Measurements from ENCODE around the gene ANTXR2.

The ANTXR2 gene

DNA sequence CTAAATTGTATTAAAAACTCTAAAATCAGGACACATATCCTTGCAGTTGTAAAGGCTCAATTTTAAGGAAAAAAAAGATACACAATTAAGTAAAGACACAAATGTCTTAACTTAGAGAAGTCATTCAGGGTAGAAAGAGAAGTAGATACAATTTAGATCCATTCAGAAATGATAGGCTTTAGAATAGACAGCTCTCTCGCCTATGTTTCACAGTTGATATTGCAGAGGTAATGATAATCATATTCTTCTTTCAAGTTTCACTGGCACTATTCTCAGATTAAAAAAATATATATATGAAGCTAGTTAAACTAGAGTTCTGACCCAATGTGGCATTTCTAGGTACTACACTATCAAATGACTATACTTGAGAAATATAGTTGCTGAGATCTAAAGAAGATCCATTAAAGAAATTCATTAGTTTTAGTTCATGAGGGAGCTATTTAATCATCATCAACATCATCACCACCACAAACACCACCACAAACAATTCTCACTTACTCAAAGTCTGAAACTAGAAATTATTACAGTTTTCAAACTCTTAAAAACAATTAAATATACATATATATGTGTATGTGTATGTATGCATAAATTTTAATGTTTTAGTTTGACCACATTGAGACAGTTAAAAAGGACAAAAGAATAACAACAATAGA lies 93.1 kb downstream of the ANTXR2 start:
- DNase-seq, result no peak

DNA sequence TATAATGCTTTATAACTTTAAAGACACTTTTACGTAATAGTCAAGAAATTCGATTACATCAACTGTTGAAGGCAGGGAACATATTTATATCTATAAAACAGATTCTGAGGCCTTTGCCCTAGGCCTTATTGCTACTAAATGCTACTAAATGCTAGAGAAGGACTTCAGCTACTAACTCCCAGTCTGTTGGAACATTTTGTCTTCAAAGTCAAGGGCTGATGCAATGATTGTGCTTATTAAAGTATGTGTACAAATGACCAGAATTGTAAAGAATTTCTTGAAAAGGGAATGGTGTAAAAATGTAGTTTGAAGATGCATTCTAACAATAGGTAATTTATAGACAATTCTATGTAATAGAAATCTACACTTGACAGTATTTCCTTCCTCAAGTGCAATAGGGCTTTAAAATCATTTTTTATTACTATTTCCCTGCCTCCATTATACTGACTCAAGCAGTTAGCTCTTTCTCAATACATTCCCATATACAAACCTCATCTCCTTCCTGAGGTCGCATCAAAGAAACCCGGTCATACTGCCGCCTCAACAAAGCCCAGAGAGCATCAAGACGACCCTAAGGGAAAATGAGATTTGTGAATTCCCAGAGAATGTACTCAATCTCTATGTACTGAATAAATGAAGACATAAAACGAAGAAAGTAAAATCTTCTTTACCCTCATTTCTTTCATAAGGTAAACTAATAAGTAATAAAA lies 95.7 kb downstream of the ANTXR2 start:
- DNase-seq, result no peak

GRCh38 chr4:79964400-79965211 lies 108.4 kb downstream of the ANTXR2 start:
- no peak for DNase-seq

DNA sequence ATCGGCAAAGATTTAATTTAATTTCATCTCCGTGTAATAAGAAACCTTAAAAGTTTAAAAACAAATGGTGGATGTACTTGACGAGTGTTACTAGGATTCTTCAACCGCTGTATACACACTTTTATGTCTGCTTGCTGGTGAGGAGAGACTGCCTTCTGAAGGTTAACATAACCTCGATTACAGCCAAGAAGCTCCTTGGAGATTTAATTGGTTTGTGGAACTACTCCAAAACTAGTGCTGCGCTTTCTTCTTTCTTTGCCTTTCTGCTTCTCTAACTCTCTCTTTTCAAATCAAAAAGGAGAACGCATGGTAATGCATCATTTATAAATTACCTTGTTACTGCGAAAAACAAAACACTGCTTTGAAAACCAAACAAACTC lies 109.0 kb downstream of the ANTXR2 start:
- no peak for DNase-seq

- no peak for DNase-seq
Observed at GRCh38 chr4:79959652-79960051, 113.4 kb downstream of the ANTXR2 start.

GRCh38 chr4:79958466-79959264 lies 114.4 kb downstream of the ANTXR2 start:
- no peak for DNase-seq

- no peak for DNase-seq
Observed at GRCh38 chr4:79949178-79949577, 123.9 kb downstream of the ANTXR2 start.

DNA sequence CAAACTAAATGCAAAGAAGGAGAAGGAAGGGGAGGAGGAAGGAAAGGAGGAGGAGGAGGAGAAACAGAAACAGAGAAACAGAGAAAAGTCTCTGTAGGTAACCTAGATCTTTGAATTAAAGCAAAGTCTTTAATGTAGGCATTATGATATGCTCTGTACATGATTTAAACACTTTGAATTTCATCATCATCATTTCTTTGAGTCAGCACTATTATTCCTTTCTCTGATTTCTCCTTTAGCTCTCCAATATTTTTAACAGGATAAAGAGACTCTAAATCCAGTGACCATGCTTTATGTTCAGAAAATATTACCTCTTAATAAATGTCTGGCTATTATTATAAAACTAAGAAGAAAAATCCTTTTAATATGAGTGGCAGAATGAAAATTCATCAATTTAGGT lies 124.3 kb downstream of the ANTXR2 start:
- DNase-seq, result no peak

DNA sequence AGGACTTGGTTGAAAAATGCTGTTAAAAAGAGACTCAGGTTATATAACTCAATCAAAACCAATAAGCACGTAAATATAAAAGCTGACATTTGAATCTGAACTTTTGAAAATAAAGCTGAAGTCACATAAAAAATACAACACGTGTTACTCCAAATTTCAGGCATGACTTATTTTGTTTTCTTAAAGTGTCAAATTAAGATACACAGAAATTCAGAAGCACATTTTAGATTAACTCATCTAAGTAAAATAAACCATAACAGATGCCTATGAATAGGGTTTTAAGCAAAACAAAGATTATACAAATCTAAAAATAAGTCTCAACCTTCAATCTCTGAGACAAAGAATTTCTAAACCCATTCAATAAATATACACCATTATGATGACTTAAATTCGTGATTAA lies 124.8 kb downstream of the ANTXR2 start:
- no peak for DNase-seq

- DNase-seq, result no peak
Observed at GRCh38 chr4:79947386-79947785, 125.6 kb downstream of the ANTXR2 start.

GRCh38 chr4:79935274-79935673 lies 137.8 kb downstream of the ANTXR2 start:
- no peak for DNase-seq

DNA sequence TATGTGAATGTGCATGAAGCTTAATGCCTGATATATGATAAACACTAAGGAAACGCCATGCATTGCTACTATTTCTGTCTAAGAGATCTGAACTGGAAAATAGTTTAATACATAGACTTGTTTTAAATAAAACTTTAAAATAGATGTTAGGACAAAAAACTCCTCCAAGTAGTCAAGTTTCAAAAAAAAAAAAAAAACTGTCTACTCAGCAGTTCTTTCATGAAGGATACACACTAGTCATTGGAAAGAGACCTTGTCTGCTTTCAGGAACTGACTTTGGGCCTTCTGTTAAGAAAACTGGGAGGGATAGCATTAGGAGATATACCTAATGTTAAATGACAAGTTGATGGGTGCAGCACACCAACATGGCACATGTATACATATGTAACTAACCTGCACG lies 138.4 kb downstream of the ANTXR2 start:
- DNase-seq, result no peak

- DNase-seq, result no peak
Observed at GRCh38 chr4:79927931-79928330, 145.1 kb downstream of the ANTXR2 start.

- DNase-seq, result no peak
Observed at GRCh38 chr4:79923281-79923680, 149.7 kb downstream of the ANTXR2 start.

GRCh38 chr4:79922011-79922410 lies 151.0 kb downstream of the ANTXR2 start:
- no peak for DNase-seq

GRCh38 chr4:79920163-79920853 lies 152.7 kb downstream of the ANTXR2 start:
- DNase-seq, result no peak

DNA sequence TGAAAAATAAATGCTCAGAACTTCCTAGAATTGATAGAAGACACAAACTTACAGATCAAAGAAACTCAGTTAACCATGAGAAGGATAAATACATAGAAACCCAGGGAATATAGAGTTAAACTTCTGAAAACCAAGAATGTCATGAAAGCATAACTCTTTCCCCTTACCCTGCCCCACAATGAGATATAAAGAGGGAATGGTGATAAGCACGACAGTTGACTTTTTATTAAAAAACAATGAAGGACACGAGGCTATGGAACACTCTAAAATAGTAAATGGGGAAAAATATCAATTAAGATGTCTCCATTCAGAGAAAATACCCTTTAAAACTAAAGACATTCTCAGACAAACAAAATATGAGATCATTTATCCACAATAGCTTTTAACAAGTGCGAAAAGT lies 154.7 kb downstream of the ANTXR2 start:
- no peak for DNase-seq

DNA sequence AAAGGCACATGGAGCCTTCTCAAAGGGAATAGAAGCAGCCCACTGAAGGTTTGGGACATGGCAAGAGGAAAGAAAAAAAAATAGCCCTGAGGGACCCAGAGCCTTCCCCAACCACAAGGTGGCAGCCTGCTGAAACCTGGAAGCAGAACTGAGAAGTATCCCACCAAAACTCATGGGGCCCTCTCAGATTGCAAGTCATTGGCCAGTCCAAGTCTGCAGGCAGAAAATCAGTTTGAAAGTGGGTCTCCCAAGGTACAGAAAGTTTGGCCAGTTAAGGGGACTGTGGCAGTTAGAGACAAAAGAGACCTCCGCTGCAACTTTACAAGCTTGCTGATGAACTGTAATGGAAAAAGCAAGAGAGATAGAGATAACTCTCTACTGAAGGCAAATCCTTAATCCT lies 155.8 kb downstream of the ANTXR2 start:
- no peak for DNase-seq

- no peak for DNase-seq
Observed at GRCh38 chr4:79915246-79915645, 157.8 kb downstream of the ANTXR2 start.

GRCh38 chr4:79913581-79913980 lies 159.4 kb downstream of the ANTXR2 start:
- DNase-seq, result no peak

GRCh38 chr4:79907001-79907400 lies 166.0 kb downstream of the ANTXR2 start:
- DNase-seq, result no peak

- DNase-seq, result no peak
Observed at GRCh38 chr4:79906303-79906702, 166.7 kb downstream of the ANTXR2 start.

All from effector CD8-positive, alpha-beta T cell (primary cell).